SH-SY5Y (cell line): ENCODE results near the gene IDI1.

Experiments used
- GATA2 ChIP-seq: IDR thresholded peaks from 2 replicates; pipeline ENCODE4 v1.6.1; 2011; ENCODE audit warnings: mild to moderate bottlenecking, low read depth, low read length
- GATA3 ChIP-seq: IDR thresholded peaks from 2 replicates; pipeline ENCODE4 v1.6.1; 2011; ENCODE audit warnings: low read depth, mild to moderate bottlenecking, low read length, moderate library complexity

DNA sequence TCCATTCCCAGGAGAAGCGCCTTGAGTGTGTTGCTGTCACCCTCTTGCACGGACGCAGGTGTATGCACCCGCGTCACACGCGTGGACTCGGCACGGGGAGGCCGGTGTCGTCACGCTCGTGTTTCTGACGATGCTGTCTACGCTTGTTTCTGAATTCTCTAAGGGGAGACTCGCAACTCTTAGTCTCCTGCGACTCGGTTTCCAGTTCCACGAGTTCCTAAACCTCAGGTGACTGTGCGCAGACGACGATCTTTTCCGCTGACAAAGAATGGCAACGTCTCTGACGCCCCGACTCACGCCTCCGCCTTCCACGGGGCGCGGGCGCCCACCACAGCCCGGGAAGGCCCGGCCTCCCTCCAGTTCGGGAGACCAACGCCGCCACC, 579 bp downstream of the IDI1 start:
- TF ChIP-seq GATA3 (no peak), GATA2 (no peak)
